Measurements from ENCODE around the gene C5.

Gene C5

GRCh38 chr9:120924698-120925534 is 125.2 kb downstream of the C5 start:
- H3K27me3 ChIP-seq (ENCODE audit: insufficient read depth, poor library complexity, severe bottlenecking) = no peaks in the 10 kb centered on the region
- no peak for DNase-seq (ENCODE audit: low read depth in 1 of 2, low spot score in 1 of 2)
- H3K4me3 ChIP-seq (replicated peaks; ENCODE audit: insufficient read depth, low read length) = no peak overlapping the region
- TF ChIP-seq, protein P1, sequence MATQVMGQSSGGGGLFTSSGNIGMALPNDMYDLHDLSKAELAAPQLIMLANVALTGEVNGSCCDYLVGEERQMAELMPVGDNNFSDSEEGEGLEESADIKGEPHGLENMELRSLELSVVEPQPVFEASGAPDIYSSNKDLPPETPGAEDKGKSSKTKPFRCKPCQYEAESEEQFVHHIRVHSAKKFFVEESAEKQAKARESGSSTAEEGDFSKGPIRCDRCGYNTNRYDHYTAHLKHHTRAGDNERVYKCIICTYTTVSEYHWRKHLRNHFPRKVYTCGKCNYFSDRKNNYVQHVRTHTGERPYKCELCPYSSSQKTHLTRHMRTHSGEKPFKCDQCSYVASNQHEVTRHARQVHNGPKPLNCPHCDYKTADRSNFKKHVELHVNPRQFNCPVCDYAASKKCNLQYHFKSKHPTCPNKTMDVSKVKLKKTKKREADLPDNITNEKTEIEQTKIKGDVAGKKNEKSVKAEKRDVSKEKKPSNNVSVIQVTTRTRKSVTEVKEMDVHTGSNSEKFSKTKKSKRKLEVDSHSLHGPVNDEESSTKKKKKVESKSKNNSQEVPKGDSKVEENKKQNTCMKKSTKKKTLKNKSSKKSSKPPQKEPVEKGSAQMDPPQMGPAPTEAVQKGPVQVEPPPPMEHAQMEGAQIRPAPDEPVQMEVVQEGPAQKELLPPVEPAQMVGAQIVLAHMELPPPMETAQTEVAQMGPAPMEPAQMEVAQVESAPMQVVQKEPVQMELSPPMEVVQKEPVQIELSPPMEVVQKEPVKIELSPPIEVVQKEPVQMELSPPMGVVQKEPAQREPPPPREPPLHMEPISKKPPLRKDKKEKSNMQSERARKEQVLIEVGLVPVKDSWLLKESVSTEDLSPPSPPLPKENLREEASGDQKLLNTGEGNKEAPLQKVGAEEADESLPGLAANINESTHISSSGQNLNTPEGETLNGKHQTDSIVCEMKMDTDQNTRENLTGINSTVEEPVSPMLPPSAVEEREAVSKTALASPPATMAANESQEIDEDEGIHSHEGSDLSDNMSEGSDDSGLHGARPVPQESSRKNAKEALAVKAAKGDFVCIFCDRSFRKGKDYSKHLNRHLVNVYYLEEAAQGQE (IDR thresholded peaks at IDR 0.05; ENCODE audit: insufficient replicate concordance, low read depth) = no peak
- H3K27ac ChIP-seq (replicated peaks) = no peak overlapping the region

GRCh38 chr9:120923620-120924328 is 126.3 kb downstream of the C5 start:
- TF ChIP-seq, protein P1 (IDR thresholded peaks at IDR 0.05; ENCODE audit: insufficient replicate concordance, low read depth) = no peak
- TF ChIP-seq POLR2AphosphoS5 (IDR thresholded peaks at IDR 0.05; ENCODE audit: low read depth) (no peak), GABPA (IDR thresholded peaks at IDR 0.05; ENCODE audit: low read depth) (no peak), SPI1 (IDR thresholded peaks at IDR 0.05; ENCODE audit: borderline replicate concordance, low read depth) (no peak)
- TF ChIP-seq, protein P2, sequence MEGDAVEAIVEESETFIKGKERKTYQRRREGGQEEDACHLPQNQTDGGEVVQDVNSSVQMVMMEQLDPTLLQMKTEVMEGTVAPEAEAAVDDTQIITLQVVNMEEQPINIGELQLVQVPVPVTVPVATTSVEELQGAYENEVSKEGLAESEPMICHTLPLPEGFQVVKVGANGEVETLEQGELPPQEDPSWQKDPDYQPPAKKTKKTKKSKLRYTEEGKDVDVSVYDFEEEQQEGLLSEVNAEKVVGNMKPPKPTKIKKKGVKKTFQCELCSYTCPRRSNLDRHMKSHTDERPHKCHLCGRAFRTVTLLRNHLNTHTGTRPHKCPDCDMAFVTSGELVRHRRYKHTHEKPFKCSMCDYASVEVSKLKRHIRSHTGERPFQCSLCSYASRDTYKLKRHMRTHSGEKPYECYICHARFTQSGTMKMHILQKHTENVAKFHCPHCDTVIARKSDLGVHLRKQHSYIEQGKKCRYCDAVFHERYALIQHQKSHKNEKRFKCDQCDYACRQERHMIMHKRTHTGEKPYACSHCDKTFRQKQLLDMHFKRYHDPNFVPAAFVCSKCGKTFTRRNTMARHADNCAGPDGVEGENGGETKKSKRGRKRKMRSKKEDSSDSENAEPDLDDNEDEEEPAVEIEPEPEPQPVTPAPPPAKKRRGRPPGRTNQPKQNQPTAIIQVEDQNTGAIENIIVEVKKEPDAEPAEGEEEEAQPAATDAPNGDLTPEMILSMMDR (IDR thresholded peaks at IDR 0.05; ENCODE audit: insufficient read depth, low read length) = no peak
- Histone ChIP-seq H3K27ac (replicated peaks) (no peak overlapping the region), H3K4me3 (replicated peaks; ENCODE audit: insufficient read depth, low read length) (no peak overlapping the region), H3K27me3 (ENCODE audit: insufficient read depth, poor library complexity, severe bottlenecking) (no peaks in the 10 kb centered on the region)
- DNase-seq (ENCODE audit: low read depth in 1 of 2, low spot score in 1 of 2) = no peak

DNA sequence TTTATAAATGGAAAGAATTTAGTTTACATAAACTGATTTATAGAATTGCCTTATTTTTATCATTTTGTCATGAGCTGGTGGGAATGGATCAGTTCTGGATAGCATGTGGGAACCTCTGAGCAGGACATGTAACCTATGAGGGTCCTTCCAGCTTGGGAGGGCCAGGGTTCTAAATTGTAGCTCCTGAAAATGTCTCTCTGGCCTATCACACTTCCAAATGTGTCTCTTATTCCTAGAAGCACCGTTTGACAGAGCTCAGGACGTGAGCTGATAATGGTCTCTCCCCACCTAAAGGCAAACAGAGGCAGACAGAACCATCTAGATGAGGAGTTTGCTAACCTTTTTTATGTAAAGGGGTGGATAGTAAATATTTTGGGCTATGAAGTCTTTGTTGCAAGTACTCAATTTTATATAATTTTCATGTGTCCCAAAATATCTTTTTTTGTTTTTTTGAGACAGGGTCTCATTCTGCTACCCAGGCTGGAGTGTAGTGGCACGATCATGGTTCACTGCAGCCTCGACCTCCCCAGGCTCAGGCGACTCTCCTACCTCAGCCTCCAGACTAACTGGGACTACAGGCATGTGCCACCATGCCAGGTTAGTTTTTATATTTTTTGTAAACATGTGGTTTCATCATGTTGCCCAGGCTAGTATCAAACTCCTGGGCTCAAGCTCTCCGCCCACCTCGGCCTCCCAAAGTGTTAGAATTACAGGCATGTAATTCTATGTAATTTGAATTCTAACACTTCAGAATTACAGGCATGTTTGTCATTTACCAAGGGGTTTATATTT is 127.5 kb downstream of the C5 start:
- DNase-seq (ENCODE audit: low read depth in 1 of 2, low spot score in 1 of 2) = no peak
- Histone ChIP-seq H3K4me3 (replicated peaks; ENCODE audit: insufficient read depth, low read length) (no peak overlapping the region), H3K27ac (replicated peaks) (no peak overlapping the region), H3K27me3 (ENCODE audit: insufficient read depth, poor library complexity, severe bottlenecking) (no peaks in the 10 kb centered on the region)
- no peak for TF ChIP-seq POLR2AphosphoS5 (IDR thresholded peaks at IDR 0.05; ENCODE audit: low read depth)
- TF ChIP-seq, protein P2 (IDR thresholded peaks at IDR 0.05; ENCODE audit: insufficient read depth, low read length) = no peak
- TF ChIP-seq, protein P1 (IDR thresholded peaks at IDR 0.05; ENCODE audit: insufficient replicate concordance, low read depth) = no peak
- TF ChIP-seq SPI1 (IDR thresholded peaks at IDR 0.05; ENCODE audit: borderline replicate concordance, low read depth) = no peak
- no peak for TF ChIP-seq GABPA (IDR thresholded peaks at IDR 0.05; ENCODE audit: low read depth)
